IMR-90 (cell line): ENCODE measurements around the gene FSIP1. TPM values are rescaled to one million over a fixed set of nuclear protein-coding genes. Genes with fewer than 3 reads are reported as not detected.
"Not testable (repeated sequence)": the region's sequence is repeated elsewhere in the genome, so short reads cannot be mapped to it uniquely, and the experiment has no call there.

Experiments used
- ATAC-seq: fragments of 200-7000 bp; cut with Tn5 transposase; 2 replicates; pipeline ENCODE4 v1.9.1; 2020; ENCODE audit warnings: low read depth, mild to moderate bottlenecking, moderate library complexity
- BruUV-seq: library from RNA; stranded (reverse); fragments of 400-500 nt; replicated peaks from 2 replicates; lab custom pipeline; 2021; lab: Mats Ljungman, UMichigan
- CTCF ChIA-PET: fragments of 300-600 bp; formaldehyde crosslinking; extraction: SDS; loops from one replicate; lab custom pipeline; 2021; ENCODE audit warnings: antibody characterized with exemption; lab: Yijun Ruan, JAX
- POLR2A ChIA-PET: fragments of 300-600 bp; sonication (Branson Sonifier 250); formaldehyde crosslinking; loops from one replicate; lab custom pipeline; 2022; ENCODE audit warnings: antibody characterized with exemption; ENCODE audit not compliant: unreplicated experiment; lab: Charles Lee
- DNase-seq: peaks from one replicate; pipeline ENCODE4 v3.0.0; 2013
- H2AFZ ChIP-seq: replicated peaks from 2 replicates; pipeline ENCODE3; 2013; ENCODE audit warnings: low read length, mild to moderate bottlenecking; ENCODE audit not compliant: poor library complexity
- H2AK5ac ChIP-seq: 2 replicates; pipeline ENCODE4 v1.6.1; 2013; ENCODE audit warnings: low read depth, low read length, inconsistent platforms
- H2AK9ac ChIP-seq: replicated peaks from 2 replicates; pipeline ENCODE3; 2013; ENCODE audit warnings: mild to moderate bottlenecking, low read depth, low read length, moderate library complexity; ENCODE audit not compliant: poor library complexity
- H2BK120ac ChIP-seq: 2 replicates; pipeline ENCODE4 v1.6.1; 2013; ENCODE audit warnings: low read depth, low read length, inconsistent platforms
- H2BK15ac ChIP-seq: 3 replicates; pipeline ENCODE4 v1.6.1; 2013; ENCODE audit warnings: low read depth, low read length, inconsistent platforms
- H2BK20ac ChIP-seq: 2 replicates; pipeline ENCODE4 v1.6.1; 2013; ENCODE audit warnings: low read depth, mild to moderate bottlenecking, inconsistent platforms, low read length, moderate library complexity
- H2BK5ac ChIP-seq: 2 replicates; pipeline ENCODE4 v1.6.1; 2013; ENCODE audit warnings: mild to moderate bottlenecking, low read depth, low read length, inconsistent platforms; ENCODE audit not compliant: poor library complexity, severe bottlenecking
- H3K14ac ChIP-seq: replicated peaks from 2 replicates; pipeline ENCODE4 v1.6.1; 2013; ENCODE audit warnings: low read depth, low read length, inconsistent platforms
- H3K18ac ChIP-seq: 2 replicates; pipeline ENCODE4 v1.6.1; 2013; ENCODE audit warnings: low read depth, low read length, control low read depth
- H3K23ac ChIP-seq: 2 replicates; pipeline ENCODE4 v1.6.1; 2013; ENCODE audit warnings: low read depth, low read length, inconsistent platforms
- H3K27ac ChIP-seq: 2 replicates; pipeline ENCODE4 v1.5.1; 2013; ENCODE audit warnings: mild to moderate bottlenecking, control low read depth, low read length; ENCODE audit not compliant: insufficient read depth
- H3K27me3 ChIP-seq: 2 replicates; pipeline ENCODE4 v1.6.1; 2013; ENCODE audit warnings: low read length; ENCODE audit not compliant: control insufficient read depth, insufficient read depth
- H3K36me3 ChIP-seq: 2 replicates; pipeline ENCODE4 v1.6.1; 2013; ENCODE audit warnings: low read length, mixed read lengths; ENCODE audit not compliant: control insufficient read depth, insufficient read depth
- H3K4ac ChIP-seq: 2 replicates; pipeline ENCODE4 v1.6.1; 2013; ENCODE audit warnings: low read depth, low read length, inconsistent platforms
- H3K4me1 ChIP-seq: 2 replicates; pipeline ENCODE4 v1.6.1; 2013; ENCODE audit warnings: low read length, mixed read lengths; ENCODE audit not compliant: control insufficient read depth, insufficient read depth
- H3K4me2 ChIP-seq: 2 replicates; pipeline ENCODE4 v1.6.1; 2013; ENCODE audit warnings: low read depth, mild to moderate bottlenecking, control low read depth, low read length, moderate library complexity
- H3K4me3 ChIP-seq: 2 replicates; pipeline ENCODE4 v1.5.1; 2013; ENCODE audit warnings: low read depth, mild to moderate bottlenecking, control low read depth, low read length, moderate library complexity; ENCODE audit not compliant: insufficient read depth
- H3K56ac ChIP-seq: 2 replicates; pipeline ENCODE4 v1.6.1; 2013; ENCODE audit warnings: low read length, inconsistent platforms; ENCODE audit not compliant: insufficient read depth; ENCODE audit errors: extremely low read depth
- H3K79me1 ChIP-seq, 2 experiments: 2 replicates each; pipeline ENCODE4 v1.6.1; 2013; ENCODE audit warnings: low read length in 2 of 2, inconsistent platforms in 1 of 2, low read depth in 1 of 2
- H3K9ac ChIP-seq: 2 replicates; pipeline ENCODE4 v1.6.1; 2013; ENCODE audit warnings: low read depth, low read length, control low read depth
- H3K9me1 ChIP-seq: 2 replicates; pipeline ENCODE4 v1.6.1; 2013; ENCODE audit warnings: low read length, inconsistent platforms; ENCODE audit not compliant: insufficient read depth
- H3K9me3 ChIP-seq: 2 replicates; pipeline ENCODE4 v1.6.1; 2013; ENCODE audit warnings: low read length; ENCODE audit not compliant: control insufficient read depth, insufficient read depth
- H4K20me1 ChIP-seq: 2 replicates; pipeline ENCODE4 v1.6.1; 2013; ENCODE audit warnings: low read length, inconsistent platforms; ENCODE audit not compliant: insufficient read depth
- H4K5ac ChIP-seq: 2 replicates; pipeline ENCODE4 v1.6.1; 2013; ENCODE audit warnings: mild to moderate bottlenecking, low read depth, low read length, control low read depth
- H4K8ac ChIP-seq, 2 experiments: 2 replicates each; pipeline ENCODE4 v1.6.1; 2013; ENCODE audit warnings: low read depth in 2 of 2, low read length in 2 of 2, control low read depth in 1 of 2, inconsistent platforms in 1 of 2
- H4K91ac ChIP-seq: 2 replicates; pipeline ENCODE4 v1.6.1; 2013; ENCODE audit warnings: low read depth, low read length, inconsistent platforms; ENCODE audit not compliant: insufficient read depth
- WGBS, 2 experiments: methylation state at CpG; one replicate each; pipeline versions ENCODE4 v1.1.5 to v1.1.7; 2013; ENCODE audit warnings: missing lambda C conversion rate in 2 of 2; ENCODE audit not compliant: insufficient read length in 1 of 2; ENCODE audit errors: extremely low coverage in 2 of 2; 5-methylcytosine and 5-hydroxymethylcytosine counted together
- dilution Hi-C: fragments of 300-500 bp; cut with HindIII; formaldehyde crosslinking; loops from one replicate; pipeline ENCODE4 v1.14.3; 2018; ENCODE audit warnings: low sequenced_read_pairs; ENCODE audit not compliant: unreplicated experiment
- in situ Hi-C: fragments of 300-500 bp; cut with MboI; formaldehyde crosslinking; loops from 3 replicates; pipeline ENCODE4 v1.14.3; 2019; ENCODE audit warnings: low sequenced_read_pairs, inconsistent platforms, mixed read lengths
- intact Hi-C: fragments of 100-400 bp; cut with micrococcal nuclease; formaldehyde crosslinking; loops from 2 replicates; pipeline ENCODE4 v1.10.0; 2022
- polyA plus RNA-seq, 3 experiments: library from polyadenylated mRNA; depleted of rRNA; stranded (reverse); fragments of >200 nt; gene quantifications; 2 replicates each; pipeline ENCODE4 v1.2.3, GENCODE V29; 2012; ENCODE audit warnings: low replicate concordance in 1 of 3
- total RNA-seq: library from RNA; depleted of rRNA; stranded (reverse); fragments of >200 nt; gene quantifications from 2 replicates; pipeline ENCODE4 v1.2.3, GENCODE V29; 2012

The FSIP1 gene
- total and polyA plus RNA-seq, 2 of the 4 experiments (the other 2 are of a cell fraction): 0.10 to 0.18 TPM

DNA sequence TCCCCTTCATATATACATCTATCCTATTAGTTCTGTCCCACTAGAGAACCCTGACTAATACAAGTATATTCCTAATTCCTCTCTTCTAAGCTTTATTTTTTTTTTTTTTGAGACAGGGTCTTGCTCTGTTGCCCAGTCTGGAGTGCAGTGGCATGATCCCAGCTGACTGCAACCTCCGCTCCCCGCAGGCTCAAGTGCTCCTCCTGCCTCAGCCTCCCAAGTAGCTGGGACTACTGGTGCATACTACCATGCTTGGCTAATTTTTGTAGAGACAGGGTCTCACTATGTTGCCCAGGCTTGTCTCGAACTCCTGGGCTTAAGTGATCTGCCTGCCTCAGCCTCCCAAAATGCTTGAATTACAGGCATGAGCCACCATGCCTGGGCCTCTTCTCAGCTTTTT lies 30.0 kb upstream of the FSIP1 start:
- H2BK5ac ChIP-seq, H3K18ac ChIP-seq, H3K14ac ChIP-seq, H2BK120ac ChIP-seq, H4K8ac ChIP-seq, H3K4me2 ChIP-seq, H3K36me3 ChIP-seq, POLR2A ChIA-PET, CTCF ChIA-PET, intact Hi-C loops, H2AK5ac ChIP-seq, H3K27me3 ChIP-seq, DNase-seq, H2AK9ac ChIP-seq, dilution Hi-C loops, ATAC-seq, H3K4me3 ChIP-seq, H3K4ac ChIP-seq, H3K9ac ChIP-seq, H3K9me1 ChIP-seq, H4K91ac ChIP-seq, H2BK20ac ChIP-seq, H3K56ac ChIP-seq, H2BK15ac ChIP-seq, BruUV-seq, H3K9me3 ChIP-seq, H4K5ac ChIP-seq, H2AFZ ChIP-seq, H3K27ac ChIP-seq, H3K23ac ChIP-seq, in situ Hi-C loops, H3K4me1 ChIP-seq: not testable (repeated sequence)
- H3K79me1 ChIP-seq: peaks cover 33 to 81% of the 10 kb centered on the region in 2 experiments
- no CpG with 5 or more reads among the region's 3 CpGs for WGBS, 2 experiments
- H4K20me1 ChIP-seq: peaks cover 38% of the 10 kb centered on the region; the same call in 1 of the 2 replicates
